ENCODE results near the gene C11orf71. TPM values are rescaled to one million over a fixed set of nuclear protein-coding genes. Genes with fewer than 3 reads are reported as not detected.

Gene C11orf71
- total and polyA plus RNA-seq, 9 of the 15 experiments (the other 6 are each of a cell fraction or from before 2014, with no cell fraction given), result 2.9 to 15.1 (median 9.1) TPM

DNA sequence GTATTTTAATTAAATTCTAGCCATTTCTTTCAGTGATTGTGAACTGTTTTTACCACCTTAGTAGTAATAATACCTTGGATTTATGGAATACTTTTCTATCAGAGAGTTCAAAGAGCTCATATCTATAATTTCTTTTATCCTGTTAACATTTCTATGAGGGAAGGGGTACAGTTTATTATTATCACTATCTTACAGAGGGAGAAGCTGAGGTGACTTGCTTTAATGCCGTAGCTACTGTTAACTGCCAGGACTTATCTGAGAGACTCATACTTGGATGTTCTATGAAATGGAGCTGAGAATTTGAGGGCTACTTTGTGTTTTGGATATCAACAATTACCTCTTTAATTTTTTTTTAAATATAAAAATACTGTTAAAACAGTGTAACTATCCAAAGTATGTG is 42.2 kb upstream of the C11orf71 start (continued):
- TF ChIP-seq EP300 (IDR thresholded peaks at IDR 0.05; ENCODE audit: low read length) (peak; percentile 85; the same call in 1 of the 2 replicates), MAFG (tag; conservative IDR thresholded peaks at IDR 0.05) (peak; percentile 17; the same call in 1 of the 2 replicates), POLR2AphosphoS5 (IDR thresholded peaks at IDR 0.05; ENCODE audit: control insufficient read depth, insufficient read depth, low read depth, low read length) (0 out of 2 replicates have a peak, but pooled peaks have one; percentile 21), SMARCB1 (IDR thresholded peaks at IDR 0.05; ENCODE audit: insufficient read length, low read depth) (peak; percentile 21), ERF (CRISPR knock-in tag; IDR thresholded peaks at IDR 0.05) (no peak), ZNF316 (IDR thresholded peaks at IDR 0.05) (peak; percentile 10; the same call in 1 of the 2 replicates), GATAD2B (IDR thresholded peaks at IDR 0.05; ENCODE audit: borderline replicate concordance) (peak; percentile 46; the same call in 1 of the 2 replicates), TCF3 (CRISPR knock-in tag; IDR thresholded peaks at IDR 0.05) (peak; percentile 56)
- TF ChIP-seq, protein P1, sequence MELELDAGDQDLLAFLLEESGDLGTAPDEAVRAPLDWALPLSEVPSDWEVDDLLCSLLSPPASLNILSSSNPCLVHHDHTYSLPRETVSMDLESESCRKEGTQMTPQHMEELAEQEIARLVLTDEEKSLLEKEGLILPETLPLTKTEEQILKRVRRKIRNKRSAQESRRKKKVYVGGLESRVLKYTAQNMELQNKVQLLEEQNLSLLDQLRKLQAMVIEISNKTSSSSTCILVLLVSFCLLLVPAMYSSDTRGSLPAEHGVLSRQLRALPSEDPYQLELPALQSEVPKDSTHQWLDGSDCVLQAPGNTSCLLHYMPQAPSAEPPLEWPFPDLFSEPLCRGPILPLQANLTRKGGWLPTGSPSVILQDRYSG (tag; conservative IDR thresholded peaks at IDR 0.05; ENCODE audit: low read depth), result no peak

DNA sequence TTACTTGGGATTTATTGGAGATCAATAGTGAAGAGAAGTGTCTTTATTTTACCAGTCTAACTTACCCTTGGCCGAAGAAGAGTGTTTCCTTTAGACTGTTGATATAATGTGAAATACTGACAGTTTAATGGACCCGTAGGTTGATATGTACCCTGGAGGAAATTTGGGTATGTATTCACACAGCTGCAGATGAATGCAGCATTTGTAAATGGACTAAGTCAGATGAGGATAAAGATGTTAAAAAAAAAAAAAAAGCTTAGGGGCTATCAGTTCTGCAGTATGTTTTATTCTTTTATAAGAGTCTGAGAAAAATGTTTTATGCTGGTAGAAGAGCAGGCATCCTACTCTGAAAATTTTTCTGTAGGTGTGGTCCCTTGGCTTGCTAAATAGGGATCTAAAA is 41.6 kb upstream of the C11orf71 start:
- FAIRE-seq (no peak), DNase-seq (ENCODE audit: extremely low read depth in 1 of 4, low spot score in 3 of 4) (no peak), ATAC-seq (no peak)
- ChIA-PET POLR2A (interaction anchor here (1.7 kb wide), 1 partner anchor 11 kb away, joined by 12 read pairs; no protein-coding TSS in a partner anchor), CTCF (ENCODE audit: low intra/inter-chr PET ratio) (no interaction called here)
- intact Hi-C loops (cut with micrococcal nuclease), result loop anchor here (5.0 kb wide), 1 partner anchor 100 kb away; no protein-coding TSS in a partner anchor
- H4K20me1 ChIP-seq (replicated peaks; ENCODE audit: control insufficient read depth, insufficient read depth, low read length), result no peaks in the 10 kb centered on the region
- H3K4me3 ChIP-seq, result no peak overlapping the region; the same call in 1 of the 2 replicates
- H3K79me2 ChIP-seq (ENCODE audit: control insufficient read depth, insufficient read depth, low read length), result peaks cover 74% of the 10 kb centered on the region
- H3K9ac ChIP-seq (ENCODE audit: insufficient read depth in 1 of 2, low read depth in 2 of 2, low read length in 2 of 2), result peak overlapping the region in 1 of 2 experiments; percentile 81; a peak in 2 of 4 replicates
- no peaks in the 10 kb centered on the region for H3K9me1 ChIP-seq (ENCODE audit: control insufficient read depth, insufficient read depth, low read length)
- TF ChIP-seq, protein P2, sequence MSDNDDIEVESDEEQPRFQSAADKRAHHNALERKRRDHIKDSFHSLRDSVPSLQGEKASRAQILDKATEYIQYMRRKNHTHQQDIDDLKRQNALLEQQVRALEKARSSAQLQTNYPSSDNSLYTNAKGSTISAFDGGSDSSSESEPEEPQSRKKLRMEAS (CRISPR knock-in tag; IDR thresholded peaks at IDR 0.05), result no peak
- TF ChIP-seq POLR2H (tag; IDR thresholded peaks at IDR 0.05; ENCODE audit: low read depth) (0 out of 2 replicates have a peak, but pooled peaks have one; percentile 42), ZFP30 (CRISPR knock-in tag; IDR thresholded peaks at IDR 0.05; ENCODE audit: borderline replicate concordance) (no peak), SREBF2 (CRISPR knock-in tag; IDR thresholded peaks at IDR 0.05) (no peak), PHB2 (IDR thresholded peaks at IDR 0.05; ENCODE audit: low read depth) (no peak), TCFL5 (CRISPR knock-in tag; conservative IDR thresholded peaks at IDR 0.05) (no peak), ZNF77 (CRISPR knock-in tag; IDR thresholded peaks at IDR 0.05) (no peak), ZNF347 (CRISPR knock-in tag; IDR thresholded peaks at IDR 0.05; ENCODE audit: low read depth) (no peak)
- in situ Hi-C loops (cut with MboI), result no loop called here
- H3K4me1 ChIP-seq (replicated peaks in 1 of 2; ENCODE audit: control insufficient read depth in 2 of 2, insufficient read depth in 2 of 2, low read length in 2 of 2), result peaks cover 7 to 16% of the 10 kb centered on the region in 2 experiments; a peak in 3 of 5 replicates
- H3K36me3 ChIP-seq (ENCODE audit: control insufficient read depth, insufficient read depth, low read length), result peaks cover 38% of the 10 kb centered on the region
- H2AFZ ChIP-seq (ENCODE audit: low read depth, low read length), result no peak overlapping the region
- H3K27me3 ChIP-seq (ENCODE audit: control insufficient read depth in 2 of 2, insufficient read depth in 2 of 2, low read length in 2 of 2), result no peaks in the 10 kb centered on the region
- H3K27ac ChIP-seq (ENCODE audit: extremely low read depth, low read depth, low read length), result peak overlapping the region; percentile 85; the same call in 2 of the 3 replicates
- 10% methylated on average over 2 of the region's 2 CpGs for WGBS (ENCODE audit: insufficient coverage, low coverage, missing lambda C conversion rate)
- peak overlapping the region; percentile 91 for H3K4me2 ChIP-seq (ENCODE audit: insufficient read depth, low read length)
- BruUV-seq (replicated peaks), result no TSS peak
- H3K9me3 ChIP-seq (replicated peaks; ENCODE audit: control insufficient read depth, insufficient read depth, low read depth, low read length), result no peaks in the 10 kb centered on the region
